Stomach (tissue), 4 donors: ENCODE data around the gene BCAN.

Experiments
- EP300 ChIP-seq: sonication (generic); formaldehyde crosslinking; IDR thresholded peaks from one replicate; pipeline ENCODE4 v1.6.1; 2017; ENCODE audit warnings: antibody characterized with exemption
- POLR2A ChIP-seq, 4 donors: fragments of 450-650 bp; IDR thresholded peaks; one replicate each; pipeline ENCODE4 v1.6.1; 2016; ENCODE audit warnings: antibody characterized with exemption in 4 of 4, control low read depth in 2 of 4, mild to moderate bottlenecking in 1 of 4, moderate library complexity in 1 of 4
- POLR2AphosphoS5 ChIP-seq, 3 donors: sonication (generic); formaldehyde crosslinking; IDR thresholded peaks; one replicate each; pipeline ENCODE4 v1.6.1; 2016; ENCODE audit warnings: antibody characterized with exemption in 3 of 3
- TF ChIP-seq, protein P1 (sequence below), 7 experiments: fragments of 450-650 bp in 4 of 7; fragments of 200-600 bp in 3 of 7; sonication (generic) in 3 of 7; IDR thresholded peaks; one replicate each; pipeline ENCODE4 v1.5.1; 2016 to 2019; ENCODE audit warnings: antibody characterized with exemption in 7 of 7, control low read depth in 2 of 7, mild to moderate bottlenecking in 1 of 7

DNA sequence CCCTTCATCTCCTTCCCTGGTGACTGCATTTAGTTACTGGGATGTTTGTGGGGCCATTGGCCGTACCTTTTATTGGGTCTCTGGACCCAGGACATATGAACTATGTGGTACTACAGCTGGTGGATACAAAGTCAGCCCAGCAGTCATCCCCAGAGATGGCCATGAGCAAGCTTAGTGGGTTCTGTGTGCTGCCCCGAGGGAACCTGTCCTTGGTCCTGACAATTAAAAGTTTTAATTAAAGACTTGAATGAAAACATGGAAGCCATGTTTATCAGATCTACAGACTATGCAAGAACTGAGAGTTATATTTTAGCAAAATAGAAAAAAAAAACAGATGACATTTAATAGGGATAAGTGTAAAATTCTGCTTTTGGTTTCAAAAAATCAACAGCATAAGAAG is 38.1 kb downstream of the BCAN start:
- TF ChIP-seq, protein P1, sequence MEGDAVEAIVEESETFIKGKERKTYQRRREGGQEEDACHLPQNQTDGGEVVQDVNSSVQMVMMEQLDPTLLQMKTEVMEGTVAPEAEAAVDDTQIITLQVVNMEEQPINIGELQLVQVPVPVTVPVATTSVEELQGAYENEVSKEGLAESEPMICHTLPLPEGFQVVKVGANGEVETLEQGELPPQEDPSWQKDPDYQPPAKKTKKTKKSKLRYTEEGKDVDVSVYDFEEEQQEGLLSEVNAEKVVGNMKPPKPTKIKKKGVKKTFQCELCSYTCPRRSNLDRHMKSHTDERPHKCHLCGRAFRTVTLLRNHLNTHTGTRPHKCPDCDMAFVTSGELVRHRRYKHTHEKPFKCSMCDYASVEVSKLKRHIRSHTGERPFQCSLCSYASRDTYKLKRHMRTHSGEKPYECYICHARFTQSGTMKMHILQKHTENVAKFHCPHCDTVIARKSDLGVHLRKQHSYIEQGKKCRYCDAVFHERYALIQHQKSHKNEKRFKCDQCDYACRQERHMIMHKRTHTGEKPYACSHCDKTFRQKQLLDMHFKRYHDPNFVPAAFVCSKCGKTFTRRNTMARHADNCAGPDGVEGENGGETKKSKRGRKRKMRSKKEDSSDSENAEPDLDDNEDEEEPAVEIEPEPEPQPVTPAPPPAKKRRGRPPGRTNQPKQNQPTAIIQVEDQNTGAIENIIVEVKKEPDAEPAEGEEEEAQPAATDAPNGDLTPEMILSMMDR (IDR thresholded peaks at IDR 0.05): no peak
- TF ChIP-seq POLR2A (IDR thresholded peaks at IDR 0.05): no peak
- no peak for TF ChIP-seq EP300
- no peak for TF ChIP-seq POLR2AphosphoS5 (IDR thresholded peaks at IDR 0.05)
